Measurements from ENCODE around the gene PPFIBP1. TPM values are rescaled to one million over a fixed set of nuclear protein-coding genes. Genes with fewer than 3 reads are reported as not detected.

PPFIBP1 gene
- total RNA-seq, 4 donors from 2014 or later = 15.3 to 52.9 (median 39.8) TPM

GRCh38 chr12:27480016-27480415, 44.0 kb upstream of the PPFIBP1 start:
- TF ChIP-seq, protein P1, sequence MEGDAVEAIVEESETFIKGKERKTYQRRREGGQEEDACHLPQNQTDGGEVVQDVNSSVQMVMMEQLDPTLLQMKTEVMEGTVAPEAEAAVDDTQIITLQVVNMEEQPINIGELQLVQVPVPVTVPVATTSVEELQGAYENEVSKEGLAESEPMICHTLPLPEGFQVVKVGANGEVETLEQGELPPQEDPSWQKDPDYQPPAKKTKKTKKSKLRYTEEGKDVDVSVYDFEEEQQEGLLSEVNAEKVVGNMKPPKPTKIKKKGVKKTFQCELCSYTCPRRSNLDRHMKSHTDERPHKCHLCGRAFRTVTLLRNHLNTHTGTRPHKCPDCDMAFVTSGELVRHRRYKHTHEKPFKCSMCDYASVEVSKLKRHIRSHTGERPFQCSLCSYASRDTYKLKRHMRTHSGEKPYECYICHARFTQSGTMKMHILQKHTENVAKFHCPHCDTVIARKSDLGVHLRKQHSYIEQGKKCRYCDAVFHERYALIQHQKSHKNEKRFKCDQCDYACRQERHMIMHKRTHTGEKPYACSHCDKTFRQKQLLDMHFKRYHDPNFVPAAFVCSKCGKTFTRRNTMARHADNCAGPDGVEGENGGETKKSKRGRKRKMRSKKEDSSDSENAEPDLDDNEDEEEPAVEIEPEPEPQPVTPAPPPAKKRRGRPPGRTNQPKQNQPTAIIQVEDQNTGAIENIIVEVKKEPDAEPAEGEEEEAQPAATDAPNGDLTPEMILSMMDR (IDR thresholded peaks at IDR 0.05) = no peak
- no peak for TF ChIP-seq POLR2A (IDR thresholded peaks at IDR 0.05)
- TF ChIP-seq POLR2AphosphoS5 (IDR thresholded peaks at IDR 0.05) = no peak
- TF ChIP-seq EP300 (IDR thresholded peaks at IDR 0.05; ENCODE audit: low read depth) = no peak
- peaks cover 9 to 18% of the 10 kb centered on the region in 2 donors for H3K9me3 ChIP-seq
- no peaks in the 10 kb centered on the region for H3K27me3 ChIP-seq
- intact Hi-C loops (cut with DNase I; ENCODE audit: low total_unique reads) (no loop called here), in situ Hi-C loops (cut with MboI; ENCODE audit: low pct_ligation_motif_present in 1 of 4, low pct_unique_long_range_greater_than_20kb in 1 of 4, low sequenced_read_pairs in 3 of 4) (no loop called here)
- H3K4me3 ChIP-seq = no peak overlapping the region
- DNase-seq = no peak
- H3K4me1 ChIP-seq = no peaks in the 10 kb centered on the region
- no peaks in the 10 kb centered on the region for H3K36me3 ChIP-seq
- H3K27ac ChIP-seq = no peak overlapping the region
- WGBS, 2 donors (ENCODE audit: low coverage in 1 of 2) = 76% methylated on average over 1 of the region's 1 CpG; no CpG with 5 or more reads in 1 of the 2 donors

DNA sequence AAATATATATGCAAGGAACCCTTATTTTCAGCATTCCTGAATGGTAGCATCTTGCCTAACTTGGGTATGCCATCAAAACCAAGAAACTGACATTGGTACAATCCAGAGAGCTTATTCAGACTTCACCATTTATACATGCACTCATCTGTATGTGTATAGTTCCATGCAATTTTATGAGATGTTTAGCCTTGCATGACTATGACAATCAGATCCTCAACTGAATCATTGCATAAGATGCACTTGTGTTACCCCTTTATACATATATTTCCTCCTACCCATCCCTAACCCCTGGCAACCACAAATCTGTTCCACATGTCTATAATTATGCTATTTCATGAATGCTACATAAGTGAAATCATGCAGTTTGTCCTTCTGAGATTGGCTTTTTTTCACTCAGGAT, 37.0 kb upstream of the PPFIBP1 start:
- no peaks in the 10 kb centered on the region for H3K36me3 ChIP-seq
- in situ Hi-C loops (cut with MboI; ENCODE audit: low pct_ligation_motif_present in 1 of 4, low pct_unique_long_range_greater_than_20kb in 1 of 4, low sequenced_read_pairs in 3 of 4) = no loop called here
- DNase-seq = no peak

DNA sequence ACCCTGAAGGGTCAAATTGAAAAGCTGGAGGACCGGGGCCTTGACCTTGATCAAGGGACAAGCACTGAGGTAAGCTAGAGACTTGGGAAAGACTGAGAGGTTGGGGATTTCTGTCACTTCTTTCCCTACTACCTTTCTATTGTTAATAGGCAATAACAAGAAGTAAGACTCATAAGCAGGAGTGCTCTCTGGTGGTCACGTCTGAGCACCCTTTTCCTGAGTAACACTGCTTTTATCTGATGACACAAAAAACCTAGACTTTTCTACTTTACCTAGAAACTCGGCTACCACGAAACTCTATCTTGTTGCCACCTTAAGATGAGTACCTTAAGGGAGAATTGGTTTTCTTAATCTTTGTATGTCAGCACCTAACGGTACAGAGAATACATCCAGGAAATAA, 35.5 kb upstream of the PPFIBP1 start:
- Histone ChIP-seq H3K27me3 (no peaks in the 10 kb centered on the region), H3K36me3 (no peaks in the 10 kb centered on the region), H3K9me3 (no peaks in the 10 kb centered on the region), H3K27ac (no peak overlapping the region), H3K4me1 (no peaks in the 10 kb centered on the region), H3K4me3 (no peak overlapping the region)
- no peak for DNase-seq
- TF ChIP-seq, protein P1 (IDR thresholded peaks at IDR 0.05) = no peak
- no peak for TF ChIP-seq EP300 (IDR thresholded peaks at IDR 0.05; ENCODE audit: low read depth)
- TF ChIP-seq POLR2A (IDR thresholded peaks at IDR 0.05) = no peak
- intact Hi-C loops (cut with DNase I; ENCODE audit: low total_unique reads) = loop anchor here (5.0 kb wide), 1 partner anchor 1849 kb away; no protein-coding TSS in a partner anchor
- 71 to 78% methylated on average over 5 of the region's 5 CpGs for WGBS, 2 donors (ENCODE audit: low coverage in 1 of 2)
- in situ Hi-C loops (cut with MboI; ENCODE audit: low pct_ligation_motif_present in 1 of 4, low pct_unique_long_range_greater_than_20kb in 1 of 4, low sequenced_read_pairs in 3 of 4) = no loop called here

More for the DNA sequence above, 37.0 kb upstream of the PPFIBP1 start:
- no peaks in the 10 kb centered on the region for H3K9me3 ChIP-seq
- no peaks in the 10 kb centered on the region for H3K27me3 ChIP-seq
- TF ChIP-seq POLR2AphosphoS5 (IDR thresholded peaks at IDR 0.05) (no peak), EP300 (IDR thresholded peaks at IDR 0.05; ENCODE audit: low read depth) (no peak), POLR2A (IDR thresholded peaks at IDR 0.05) (no peak)
- TF ChIP-seq, protein P1 (IDR thresholded peaks at IDR 0.05) = no peak
- no peaks in the 10 kb centered on the region for H3K4me1 ChIP-seq
- H3K4me3 ChIP-seq = no peak overlapping the region
- H3K27ac ChIP-seq = no peak overlapping the region
- intact Hi-C loops (cut with DNase I; ENCODE audit: low total_unique reads) = loop anchor here (5.0 kb wide), 1 partner anchor 1850 kb away; no protein-coding TSS in a partner anchor

- no peak for TF ChIP-seq EP300 (IDR thresholded peaks at IDR 0.05; ENCODE audit: low read depth)
- TF ChIP-seq, protein P1 (IDR thresholded peaks at IDR 0.05) = no peak
- no peak for TF ChIP-seq POLR2A (IDR thresholded peaks at IDR 0.05)
- no peak for TF ChIP-seq POLR2AphosphoS5 (IDR thresholded peaks at IDR 0.05)
- 69 to 75% methylated on average over 2 of the region's 2 CpGs for WGBS, 2 donors (ENCODE audit: low coverage in 1 of 2)
- in situ Hi-C loops (cut with MboI; ENCODE audit: low pct_ligation_motif_present in 1 of 4, low pct_unique_long_range_greater_than_20kb in 1 of 4, low sequenced_read_pairs in 3 of 4) = no loop called here
These were observed 32.8 kb upstream of the PPFIBP1 start for GRCh38 chr12:27491226-27491625.

More at GRCh38 chr12:27491226-27491625, 32.8 kb upstream of the PPFIBP1 start:
- H3K9me3 ChIP-seq = no peaks in the 10 kb centered on the region
- no peaks in the 10 kb centered on the region for H3K27me3 ChIP-seq
- intact Hi-C loops (cut with DNase I; ENCODE audit: low total_unique reads) = no loop called here
- no peaks in the 10 kb centered on the region for H3K36me3 ChIP-seq
- no peak overlapping the region for H3K4me3 ChIP-seq
- no peaks in the 10 kb centered on the region for H3K4me1 ChIP-seq
- no peak for DNase-seq
- no peak overlapping the region for H3K27ac ChIP-seq
